GM12891 (cell line): ENCODE measurements around the gene SLCO2B1.

ENCODE experiments used
- POLR2A ChIP-seq: IDR thresholded peaks from 2 replicates; pipeline ENCODE4 v1.6.1; 2011; ENCODE audit warnings: low read depth, low read length, control low read depth
- POLR2AphosphoS5 ChIP-seq: IDR thresholded peaks from 2 replicates; pipeline ENCODE4 v1.6.1; 2011; ENCODE audit warnings: low read depth, low read length, control low read depth
- POU2F2 ChIP-seq: IDR thresholded peaks from 2 replicates; pipeline ENCODE4 v1.6.1; 2011; ENCODE audit warnings: low read depth, mild to moderate bottlenecking, control low read depth, low read length, moderate library complexity
- SPI1 ChIP-seq: IDR thresholded peaks from 2 replicates; pipeline ENCODE4 v1.6.1; 2011; ENCODE audit warnings: low read depth, low read length, control low read depth
- TAF1 ChIP-seq: IDR thresholded peaks from 2 replicates; pipeline ENCODE4 v1.6.1; 2011; ENCODE audit warnings: low read depth, low read length, control low read depth

DNA sequence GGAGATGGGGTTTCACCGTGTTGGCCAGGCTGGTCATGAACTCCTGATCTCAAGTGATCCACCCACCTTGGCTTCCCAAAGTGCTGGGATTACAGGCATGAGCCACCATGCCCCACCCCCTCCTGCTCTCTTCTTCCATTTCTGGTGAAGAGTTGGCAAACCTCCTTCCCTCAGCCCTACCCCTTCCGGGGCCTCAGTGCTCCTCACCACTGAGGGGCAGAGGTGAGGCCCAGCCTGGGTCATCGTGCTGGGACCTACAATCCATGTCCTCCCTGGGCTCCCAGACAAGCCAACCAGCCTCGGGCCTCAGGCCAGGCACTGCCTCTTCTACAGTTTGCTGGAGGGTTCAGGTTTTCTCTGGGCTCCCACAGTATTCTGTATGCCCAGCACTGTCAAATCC lies 74.9 kb downstream of the SLCO2B1 start:
- TF ChIP-seq POLR2A (no peak), POLR2AphosphoS5 (no peak), TAF1 (no peak), POU2F2 (no peak), SPI1 (no peak)
